K562 (cell line): ENCODE data around the gene VPS37D. TPM values are rescaled to one million over a fixed set of nuclear protein-coding genes. Genes with fewer than 3 reads are reported as not detected.

Source experiments
- ATAC-seq: fragments of 200-7000 bp; cut with Tn5 transposase; 3 replicates; pipeline ENCODE4 v1.9.1; 2020; ENCODE audit warnings: moderate library complexity
- BruUV-seq: library from RNA; stranded (reverse); fragments of 400-500 nt; replicated peaks from 2 replicates; lab custom pipeline; 2021; lab: Mats Ljungman, UMichigan
- CTCF ChIA-PET: fragments of 300-600 bp; formaldehyde crosslinking; extraction: SDS; loops from one replicate; lab custom pipeline; 2021; ENCODE audit warnings: low intra/inter-chr PET ratio; lab: Yijun Ruan, JAX
- POLR2A ChIA-PET: fragments of 300-600, 350-650 bp; sonication (Branson Sonifier 250); formaldehyde crosslinking; extraction: SDS; loops from one replicate; lab custom pipeline; 2021; ENCODE audit warnings: antibody characterized with exemption, inconsistent platforms; lab: Yijun Ruan, JAX
- DNase-seq, 4 experiments: peaks; one replicate each; pipeline versions ENCODE4 v3.0.0 to v3.0.0-alpha.2; 2011 to 2018; ENCODE audit warnings: low spot score in 3 of 4, mixed read lengths in 3 of 4; ENCODE audit errors: extremely low read depth in 1 of 4
- FAIRE-seq: peaks from 2 replicates; lab custom pipeline; 2011; peaks lifted over from hg19 to GRCh38; lab: Jason Lieb, UNC
- H2AFZ ChIP-seq: 2 replicates; pipeline ENCODE4 v1.6.0; 2011; ENCODE audit warnings: low read depth, low read length, control low read depth, inconsistent platforms
- H3K27ac ChIP-seq: fragments of 200-600 bp; 3 replicates; pipeline ENCODE4 v1.8.0; 2011; ENCODE audit warnings: low read depth, mild to moderate bottlenecking, control low read depth, inconsistent platforms, low read length, moderate library complexity, mixed read lengths; ENCODE audit errors: extremely low read depth
- H3K27me3 ChIP-seq, 2 experiments: fragments of 300-600 bp in 1 of 2; 2 replicates in 1 of 2; 3 replicates in 1 of 2; pipeline versions ENCODE4 v1.6.0 to v1.8.0; 2011; ENCODE audit warnings: inconsistent platforms in 2 of 2, low read length in 2 of 2, mild to moderate bottlenecking in 1 of 2, mixed read lengths in 1 of 2, moderate library complexity in 1 of 2; ENCODE audit not compliant: control insufficient read depth in 2 of 2, insufficient read depth in 2 of 2
- H3K36me3 ChIP-seq: fragments of 300-600 bp; 3 replicates; pipeline ENCODE4 v1.8.0; 2011; ENCODE audit warnings: mild to moderate bottlenecking, low read length, inconsistent platforms; ENCODE audit not compliant: control insufficient read depth, insufficient read depth
- H3K4me1 ChIP-seq, 2 experiments: fragments of 200-600 bp in 1 of 2; replicated peaks in 1 of 2; 2 replicates in 1 of 2; 3 replicates in 1 of 2; pipeline versions ENCODE4 v1.5.1 to v1.8.0; 2011; ENCODE audit warnings: inconsistent platforms in 2 of 2, low read length in 2 of 2, mild to moderate bottlenecking in 1 of 2, mixed read lengths in 1 of 2, moderate library complexity in 1 of 2; ENCODE audit not compliant: control insufficient read depth in 2 of 2, insufficient read depth in 2 of 2
- H3K4me2 ChIP-seq: 2 replicates; pipeline ENCODE4 v1.6.1; 2011; ENCODE audit warnings: low read length, control low read depth, inconsistent platforms, mixed read lengths; ENCODE audit not compliant: insufficient read depth
- H3K4me3 ChIP-seq: fragments of 200-600 bp; sonication (generic), shearing (Covaris generic); 2 replicates; pipeline ENCODE4 v1.5.1; 2016; ENCODE audit warnings: control low read depth, inconsistent platforms
- H3K79me2 ChIP-seq: fragments of 200-600 bp; 3 replicates; pipeline ENCODE4 v1.8.0; 2011; ENCODE audit warnings: low read length, inconsistent platforms; ENCODE audit not compliant: control insufficient read depth, insufficient read depth
- H3K9ac ChIP-seq, 2 experiments: 2 replicates each; pipeline versions ENCODE4 v1.6.0 to v1.6.1; 2011; ENCODE audit warnings: low read depth in 2 of 2, low read length in 2 of 2, control low read depth in 1 of 2, inconsistent platforms in 1 of 2, mild to moderate bottlenecking in 1 of 2, mixed read lengths in 1 of 2; ENCODE audit not compliant: insufficient read depth in 1 of 2
- H3K9me1 ChIP-seq: one replicate; pipeline ENCODE4 v1.6.0; 2011; ENCODE audit warnings: inconsistent platforms, mild to moderate bottlenecking, low read length, moderate library complexity; ENCODE audit not compliant: control insufficient read depth, insufficient read depth
- H3K9me3 ChIP-seq: replicated peaks from 2 replicates; pipeline ENCODE4 v1.5.1; 2011; ENCODE audit warnings: low read depth, low read length, inconsistent platforms; ENCODE audit not compliant: control insufficient read depth, insufficient read depth
- H4K20me1 ChIP-seq: replicated peaks from 2 replicates; pipeline ENCODE4 v1.6.1; 2011; ENCODE audit warnings: low read length, inconsistent platforms, mixed read lengths; ENCODE audit not compliant: control insufficient read depth, insufficient read depth
- BACH1 ChIP-seq: fragments of 200-800 bp; sonication (Bioruptor generic); IDR thresholded peaks from 2 replicates; pipeline ENCODE4 v1.6.1; 2016; ENCODE audit warnings: missing genetic modification characterization, missing compliant biosample characterization
- BCOR ChIP-seq: fragments of 450-650 bp; IDR thresholded peaks from 2 replicates; pipeline ENCODE4 v1.6.1; 2016
- CBFA2T3 ChIP-seq: fragments of 450-650 bp; IDR thresholded peaks from 2 replicates; pipeline ENCODE4 v1.6.1; 2017
- CEBPG ChIP-seq, 3 experiments: fragments of 200-800 bp in 1 of 3; sonication (Bioruptor generic) in 1 of 3; sonication (generic) in 1 of 3; formaldehyde crosslinking in 1 of 3; IDR thresholded peaks in 2 of 3; conservative IDR thresholded peaks in 1 of 3; 2 replicates each; pipeline versions ENCODE4 v1.6.1 to v1.8.0; 2016 to 2022; ENCODE audit warnings: missing compliant biosample characterization in 2 of 3, missing genetic modification characterization in 2 of 3, mild to moderate bottlenecking in 1 of 3, missing genetic modification reagents in 1 of 3
- E2F6 ChIP-seq, 2 experiments: IDR thresholded peaks; 2 replicates each; pipeline ENCODE4 v1.6.1; 2011; ENCODE audit warnings: borderline replicate concordance in 1 of 2, control low read depth in 1 of 2, low read depth in 1 of 2, low read length in 1 of 2, mild to moderate bottlenecking in 1 of 2, mixed read lengths in 1 of 2, moderate library complexity in 1 of 2; ENCODE audit not compliant: insufficient read depth in 1 of 2, insufficient read length in 1 of 2, poor library complexity in 1 of 2, severe bottlenecking in 1 of 2; ENCODE audit errors: extremely low read depth in 1 of 2
- FOXJ3 ChIP-seq: sonication (generic); formaldehyde crosslinking; IDR thresholded peaks from 2 replicates; pipeline ENCODE4 v1.4.0; 2020; ENCODE audit warnings: mild to moderate bottlenecking, missing genetic modification reagents
- NFRKB ChIP-seq: fragments of 450-650 bp; IDR thresholded peaks from 2 replicates; pipeline ENCODE4 v1.6.1; 2016; ENCODE audit warnings: low read depth
- PKNOX1 ChIP-seq: fragments of 450-650 bp; IDR thresholded peaks from 2 replicates; pipeline ENCODE4 v1.6.1; 2016
- SMARCE1 ChIP-seq: fragments of 450-650 bp; IDR thresholded peaks from 2 replicates; pipeline ENCODE4 v1.7.1; 2016; ENCODE audit warnings: mild to moderate bottlenecking
- SOX6 ChIP-seq: fragments of 450-650 bp; IDR thresholded peaks from 2 replicates; pipeline ENCODE4 v1.6.1; 2014; ENCODE audit warnings: mild to moderate bottlenecking
- SUPT5H ChIP-seq: fragments of 450-650 bp; IDR thresholded peaks from 2 replicates; pipeline ENCODE4 v1.6.1; 2016
- TCF3 ChIP-seq: sonication (generic); formaldehyde crosslinking; IDR thresholded peaks from 2 replicates; pipeline ENCODE4 v1.4.0; 2020; ENCODE audit warnings: mild to moderate bottlenecking, missing genetic modification reagents
- USF2 ChIP-seq: sonication (generic); formaldehyde crosslinking; IDR thresholded peaks from 2 replicates; pipeline ENCODE4 v1.5.0; 2020; ENCODE audit warnings: missing genetic modification reagents
- YY1 ChIP-seq, 3 experiments: IDR thresholded peaks; 2 replicates each; pipeline ENCODE4 v1.6.1; 2011; ENCODE audit warnings: low read length in 2 of 3, mild to moderate bottlenecking in 2 of 3, moderate library complexity in 2 of 3, borderline replicate concordance in 1 of 3, control low read depth in 1 of 3, low read depth in 1 of 3; ENCODE audit not compliant: insufficient read depth in 3 of 3, insufficient replicate concordance in 2 of 3, control insufficient read depth in 1 of 3, insufficient read length in 1 of 3; ENCODE audit errors: extremely low read depth in 1 of 3
- ZFPM2 ChIP-seq: fragments of 250-450 bp; sonication (Bioruptor Pico); IDR thresholded peaks from 2 replicates; pipeline ENCODE4 v1.5.1; 2022; ENCODE audit warnings: mild to moderate bottlenecking
- ZNF121 ChIP-seq: sonication (generic); formaldehyde crosslinking; conservative IDR thresholded peaks from 2 replicates; pipeline ENCODE4 v1.8.0; 2022; ENCODE audit warnings: missing genetic modification reagents
- WGBS: fragments of 100-300 bp; shearing (Covaris generic); methylation state at CpG from one replicate; pipeline ENCODE4 v1.1.6; 2016; ENCODE audit warnings: low coverage, mixed read lengths; ENCODE audit not compliant: insufficient coverage; ENCODE audit errors: missing lambda C conversion rate; 5-methylcytosine and 5-hydroxymethylcytosine counted together
- in situ Hi-C: fragments of 300-500 bp; cut with MboI; formaldehyde crosslinking; loops from 4 replicates; pipeline ENCODE4 v1.15.0; 2018; ENCODE audit warnings: inconsistent platforms, mixed read lengths
- intact Hi-C: fragments of 100-400 bp; cut with micrococcal nuclease; formaldehyde crosslinking; loops from 2 replicates; pipeline ENCODE4 v1.14.2; 2022
- polyA plus RNA-seq, 8 experiments: library from polyadenylated mRNA; depleted of rRNA in 4 of 8; stranded (reverse) in 5 of 8; unstranded in 3 of 8; fragments of >200 nt; fragmentation: Nextera tagmentation in 2 of 8; fragmentation: Illumina TruSeq in 1 of 8; extraction: Ambion mirVana in 2 of 8; extraction: Trizol in 1 of 8; gene quantifications; 2 replicates each; pipeline versions ENCODE4 v1.2.1 to v1.2.3, GENCODE V29; 2011 to 2014; ENCODE audit warnings: inconsistent platforms in 1 of 8, missing spikeins in 1 of 8
- total RNA-seq, 7 experiments: library from RNA; depleted of rRNA in 6 of 7; stranded (reverse); fragments of >200 nt in 6 of 7; fragmentation: Illumina TruSeq in 2 of 7; extraction: Trizol in 2 of 7; gene quantifications; 2 replicates each; pipeline versions ENCODE4 v1.2.1 to v1.2.3, GENCODE V29; 2011 to 2021; ENCODE audit warnings: low replicate concordance in 1 of 7

VPS37D gene
- total and polyA plus RNA-seq, 9 of the 15 experiments (the other 6 are each of a cell fraction or from before 2014, with no cell fraction given): 0.25 to 2.3 (median 1.0) TPM; not detected in 3

GRCh38 chr7:73718905-73719805, 51.5 kb downstream of the VPS37D start, which contains the start of gene STX1A (continued):
- peak in 2 of 3 experiments; percentile 25 to 47 for TF ChIP-seq YY1 (IDR thresholded peaks at IDR 0.05; ENCODE audit: borderline replicate concordance in 1 of 3, control insufficient read depth in 1 of 3, extremely low read depth in 1 of 3, insufficient read depth in 3 of 3, insufficient read length in 1 of 3, insufficient replicate concordance in 2 of 3, low read depth in 1 of 3, low read length in 2 of 3)

GRCh38 chr7:73719806-73720169, 52.2 kb downstream of the VPS37D start:
- 3% methylated on average over 14 of the region's 16 CpGs for WGBS
- peaks cover 10% of the 10 kb centered on the region; the same call in 2 of the 3 replicates for H3K79me2 ChIP-seq
- H3K9ac ChIP-seq: peak overlapping the region in 1 of 2 experiments; percentile 90; a peak in 2 of 4 replicates
- peaks cover 29% of the 10 kb centered on the region for H4K20me1 ChIP-seq
- no peaks in the 10 kb centered on the region for H3K36me3 ChIP-seq
- peak overlapping the region; percentile 33 for H3K4me3 ChIP-seq
- ChIA-PET POLR2A (interaction anchor here (0.6 to 1.9 kb wide), 9 partner anchors 16 to 1350 kb away, joined by 3 to 6 read pairs (median 3); no protein-coding TSS in a partner anchor), CTCF (interaction anchor here (0.6 kb wide), 1 partner anchor 58 kb away, joined by 8 read pairs; no protein-coding TSS in a partner anchor)
- DNase-seq: no peak
- ATAC-seq: no peak
- H3K27ac ChIP-seq: no peak overlapping the region
- in situ Hi-C loops (no loop called here), intact Hi-C loops (loop anchor here (5.0 kb wide), 1 partner anchor 37 kb away; the partner anchor contains the start of genes BUD23 and DNAJC30)
- H3K27me3 ChIP-seq: no peaks in the 10 kb centered on the region
- H3K4me1 ChIP-seq: peaks cover 20 to 50% of the 10 kb centered on the region in 2 experiments
- BruUV-seq: no TSS peak
- H3K9me1 ChIP-seq: peaks cover 6% of the 10 kb centered on the region
- H3K4me2 ChIP-seq: peak overlapping the region; percentile 69
- peak overlapping the region; percentile 93 for H2AFZ ChIP-seq
- FAIRE-seq: no peak
- H3K9me3 ChIP-seq: no peaks in the 10 kb centered on the region
- peak; percentile 32; the same call in 1 of the 2 replicates for TF ChIP-seq CEBPG (CRISPR knock-in tag; IDR thresholded peaks at IDR 0.05)
- TF ChIP-seq CEBPG (tag; conservative IDR thresholded peaks at IDR 0.05 in 1 of 2, IDR thresholded peaks at IDR 0.05 in 1 of 2): peak in 1 of 2 experiments; percentile 75; a peak in 2 of 4 replicates
- TF ChIP-seq USF2 (CRISPR knock-in tag): no peak
- no peak for TF ChIP-seq SMARCE1
- TF ChIP-seq ZFPM2 (CRISPR knock-in tag): no peak
- peak; percentile 59; the same call in 1 of the 2 replicates for TF ChIP-seq BCOR
- TF ChIP-seq CBFA2T3: no peak
- peak; percentile 99 for TF ChIP-seq ZNF121 (CRISPR knock-in tag)
- no peak for TF ChIP-seq FOXJ3
- TF ChIP-seq PKNOX1: no peak
- no peak for TF ChIP-seq E2F6 (IDR thresholded peaks at IDR 0.05; ENCODE audit: borderline replicate concordance in 1 of 2, extremely low read depth in 1 of 2, insufficient read depth in 1 of 2, insufficient read length in 1 of 2, low read depth in 1 of 2, low read length in 1 of 2, poor library complexity in 1 of 2, severe bottlenecking in 1 of 2)
- no peak for TF ChIP-seq TCF3 (CRISPR knock-in tag)
- TF ChIP-seq SOX6: no peak
- no peak for TF ChIP-seq SUPT5H
- TF ChIP-seq BACH1 (tag): no peak
- no peak for TF ChIP-seq NFRKB
